ENCODE results near the gene SORCS2.

Gene SORCS2

DNA sequence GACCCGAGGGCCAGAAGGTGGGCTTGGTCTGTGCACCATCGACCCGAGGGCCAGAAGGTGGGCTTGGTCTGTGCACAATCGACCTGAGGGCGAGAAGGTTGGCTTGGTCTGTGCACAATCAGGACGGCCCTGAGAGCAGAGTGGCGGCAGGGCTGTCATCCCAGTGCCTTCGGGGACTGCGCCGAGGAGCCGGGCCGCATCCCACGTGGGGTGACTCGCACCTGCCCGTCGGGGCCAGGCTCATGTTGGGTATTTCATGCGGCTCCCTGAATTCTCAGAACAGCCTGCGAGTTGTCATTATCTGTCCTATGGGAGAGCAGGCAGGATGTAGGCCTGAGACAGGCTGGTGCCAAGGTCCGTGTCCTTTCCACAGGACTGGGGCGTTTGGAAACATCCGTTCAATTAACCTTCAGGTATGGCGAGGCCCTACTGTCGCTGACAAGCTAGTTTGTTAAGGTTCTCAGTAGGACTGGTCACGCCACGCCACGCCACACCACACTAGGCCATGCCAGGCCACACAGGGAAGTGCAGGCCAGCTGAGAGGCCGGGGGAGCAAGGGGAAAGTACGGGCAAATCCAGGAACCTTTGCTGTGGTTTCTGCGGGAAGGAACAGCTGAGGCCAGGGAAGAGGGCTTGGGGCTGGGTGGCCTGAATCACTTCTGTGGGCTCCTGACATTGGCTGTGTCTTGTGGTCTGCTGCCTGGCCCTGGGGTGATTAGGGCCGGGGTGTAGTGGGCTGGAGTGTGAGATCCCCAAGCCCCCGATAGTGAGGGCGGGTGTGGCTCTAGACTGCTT is 564.4 kb downstream of the SORCS2 start:
- TF ChIP-seq, protein P1, sequence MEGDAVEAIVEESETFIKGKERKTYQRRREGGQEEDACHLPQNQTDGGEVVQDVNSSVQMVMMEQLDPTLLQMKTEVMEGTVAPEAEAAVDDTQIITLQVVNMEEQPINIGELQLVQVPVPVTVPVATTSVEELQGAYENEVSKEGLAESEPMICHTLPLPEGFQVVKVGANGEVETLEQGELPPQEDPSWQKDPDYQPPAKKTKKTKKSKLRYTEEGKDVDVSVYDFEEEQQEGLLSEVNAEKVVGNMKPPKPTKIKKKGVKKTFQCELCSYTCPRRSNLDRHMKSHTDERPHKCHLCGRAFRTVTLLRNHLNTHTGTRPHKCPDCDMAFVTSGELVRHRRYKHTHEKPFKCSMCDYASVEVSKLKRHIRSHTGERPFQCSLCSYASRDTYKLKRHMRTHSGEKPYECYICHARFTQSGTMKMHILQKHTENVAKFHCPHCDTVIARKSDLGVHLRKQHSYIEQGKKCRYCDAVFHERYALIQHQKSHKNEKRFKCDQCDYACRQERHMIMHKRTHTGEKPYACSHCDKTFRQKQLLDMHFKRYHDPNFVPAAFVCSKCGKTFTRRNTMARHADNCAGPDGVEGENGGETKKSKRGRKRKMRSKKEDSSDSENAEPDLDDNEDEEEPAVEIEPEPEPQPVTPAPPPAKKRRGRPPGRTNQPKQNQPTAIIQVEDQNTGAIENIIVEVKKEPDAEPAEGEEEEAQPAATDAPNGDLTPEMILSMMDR (IDR thresholded peaks at IDR 0.05; ENCODE audit: low read depth, low read length) = no peak
- no peak for DNase-seq (ENCODE audit: low read depth in 2 of 2)
- no peak overlapping the region for H3K4me3 ChIP-seq (replicated peaks in 1 of 2; ENCODE audit: low read depth in 2 of 2, low read length in 2 of 2)

DNA sequence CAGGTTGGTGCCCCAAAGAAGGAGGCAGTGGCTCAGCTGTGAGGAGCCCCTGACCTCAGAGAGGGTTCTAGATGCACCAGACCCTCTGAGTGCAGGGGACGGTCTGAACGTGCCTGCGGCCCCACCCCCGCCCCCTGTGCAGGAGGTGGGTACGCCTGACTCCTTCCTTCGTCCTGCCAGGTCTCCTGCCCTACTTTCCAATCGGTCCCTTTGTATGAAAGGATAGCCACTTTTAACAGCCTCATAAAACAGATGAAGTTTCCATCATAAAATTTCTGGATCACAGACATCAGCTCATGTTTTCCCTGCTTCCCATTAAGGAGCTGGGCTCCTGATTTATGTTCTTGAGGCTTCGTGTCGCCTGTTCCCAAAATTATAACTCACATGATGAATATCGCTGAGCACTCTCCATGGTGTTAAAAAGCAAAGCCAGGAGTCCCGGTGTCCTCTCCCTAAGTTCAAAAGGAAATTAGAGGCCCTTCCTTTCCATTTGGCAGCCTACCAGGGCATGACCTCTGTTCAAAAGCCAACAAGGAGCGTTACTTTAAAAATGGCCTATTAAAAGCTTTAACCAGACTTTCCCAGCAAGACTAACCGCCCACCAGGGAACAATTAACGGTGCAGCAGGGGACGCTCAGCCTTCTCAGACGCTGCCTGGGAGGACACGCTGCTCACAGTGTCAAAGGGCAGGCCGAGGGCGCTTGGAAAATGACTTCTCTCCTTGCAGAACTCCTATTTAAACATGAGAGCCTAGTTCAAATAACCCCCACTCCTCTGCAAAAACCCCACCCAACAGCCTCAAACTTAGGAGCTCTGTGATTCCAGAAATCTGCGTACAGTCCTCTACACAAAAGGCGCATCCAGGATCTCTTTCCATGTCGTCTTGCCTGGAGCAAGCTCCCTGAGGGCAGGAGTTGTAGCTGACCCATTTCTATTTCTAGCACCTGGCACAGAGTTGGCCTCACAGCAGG is 565.4 kb downstream of the SORCS2 start:
- DNase-seq (ENCODE audit: low read depth in 2 of 2) = no peak
- TF ChIP-seq, protein P1 (IDR thresholded peaks at IDR 0.05; ENCODE audit: low read depth, low read length) = no peak
- H3K4me3 ChIP-seq (replicated peaks in 1 of 2; ENCODE audit: low read depth in 2 of 2, low read length in 2 of 2) = no peak overlapping the region

DNA sequence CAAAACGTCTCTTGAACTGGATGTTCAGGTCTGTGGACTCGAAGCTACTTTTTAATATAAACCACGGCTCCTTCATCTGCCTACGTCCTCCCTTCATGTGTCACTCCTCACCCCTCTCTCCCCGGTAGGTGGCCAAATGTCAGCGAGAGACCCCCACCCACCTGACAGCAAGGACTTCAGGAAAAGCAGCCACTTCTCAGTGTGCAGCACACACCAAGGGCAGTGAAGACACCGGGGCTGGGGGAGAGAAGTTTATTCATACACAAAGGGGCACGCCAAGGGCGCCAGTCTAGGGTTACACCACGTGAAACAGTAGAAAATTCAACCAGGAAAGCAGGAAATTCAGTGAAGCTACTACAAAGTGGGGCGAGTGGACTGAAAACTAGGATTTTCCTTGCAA is 566.1 kb downstream of the SORCS2 start:
- no peak for DNase-seq (ENCODE audit: low read depth in 2 of 2)
- TF ChIP-seq, protein P1 (IDR thresholded peaks at IDR 0.05; ENCODE audit: low read depth, low read length) = no peak
- H3K4me3 ChIP-seq (replicated peaks in 1 of 2; ENCODE audit: low read depth in 2 of 2, low read length in 2 of 2) = no peak overlapping the region

DNA sequence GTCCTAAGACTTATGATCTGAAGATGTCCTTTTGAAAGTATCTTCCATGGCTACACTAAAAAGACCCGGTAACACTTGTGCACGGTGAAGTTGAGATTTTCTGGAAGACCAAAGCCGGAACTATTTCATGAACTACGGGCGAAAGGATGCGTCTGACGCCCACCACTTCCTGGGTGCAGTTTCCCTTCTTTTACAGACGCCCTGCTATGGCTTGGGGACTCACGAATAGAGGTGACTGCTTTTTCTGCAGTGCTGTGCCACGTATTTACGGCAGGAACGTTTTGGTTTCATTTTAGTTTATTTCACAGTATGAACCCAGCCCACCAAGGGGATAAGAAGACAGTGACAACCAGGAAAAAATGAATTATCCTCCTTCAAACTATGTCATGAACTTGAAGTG is 566.9 kb downstream of the SORCS2 start:
- no peak overlapping the region for H3K4me3 ChIP-seq (replicated peaks in 1 of 2; ENCODE audit: low read depth in 2 of 2, low read length in 2 of 2)
- TF ChIP-seq, protein P1 (IDR thresholded peaks at IDR 0.05; ENCODE audit: low read depth, low read length) = no peak
- DNase-seq (ENCODE audit: low read depth in 2 of 2) = no peak

DNA sequence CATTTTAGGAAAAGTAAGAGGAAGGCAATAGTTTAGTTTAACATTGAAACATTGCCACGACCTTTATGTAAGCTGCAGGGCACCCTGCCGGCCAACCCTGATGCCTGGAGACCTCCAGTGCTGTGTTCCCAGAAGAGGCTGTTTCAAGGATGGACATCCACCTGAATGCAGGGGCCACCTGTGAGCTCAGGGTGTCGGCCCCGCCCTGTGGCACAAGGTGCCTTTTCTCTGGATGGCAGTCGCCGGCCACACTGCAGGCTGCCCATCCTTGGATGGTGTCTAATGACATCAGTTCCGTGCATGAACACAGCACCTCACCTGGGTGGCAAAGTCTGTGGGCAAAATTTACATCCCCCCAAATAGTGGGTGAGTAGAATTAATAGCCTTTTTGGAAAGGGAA is 567.3 kb downstream of the SORCS2 start:
- DNase-seq (ENCODE audit: low read depth in 2 of 2) = no peak
- TF ChIP-seq, protein P1 (IDR thresholded peaks at IDR 0.05; ENCODE audit: low read depth, low read length) = no peak
- H3K4me3 ChIP-seq (replicated peaks in 1 of 2; ENCODE audit: low read depth in 2 of 2, low read length in 2 of 2) = no peak overlapping the region

DNA sequence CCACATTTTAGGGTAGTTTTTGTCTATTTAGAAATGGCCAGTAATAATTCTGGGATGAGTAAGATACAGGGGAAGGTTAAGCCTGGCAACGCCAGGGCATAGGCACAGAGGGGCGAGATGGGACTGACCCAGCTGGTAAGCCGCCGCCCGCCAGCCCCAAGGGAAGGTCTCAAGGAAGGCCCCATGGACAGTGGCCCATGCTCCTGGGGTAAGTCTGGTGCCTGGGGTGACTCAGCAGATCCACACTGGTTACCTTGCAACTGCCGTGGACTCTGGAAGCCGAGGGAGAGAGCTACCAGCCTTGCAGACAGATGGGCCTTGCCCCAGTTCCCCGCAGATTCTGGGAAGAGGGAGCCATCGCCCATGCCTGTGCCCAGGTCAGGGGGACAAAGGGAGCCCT is 567.9 kb downstream of the SORCS2 start:
- H3K4me3 ChIP-seq (replicated peaks in 1 of 2; ENCODE audit: low read depth in 2 of 2, low read length in 2 of 2) = no peak overlapping the region
- TF ChIP-seq, protein P1 (IDR thresholded peaks at IDR 0.05; ENCODE audit: low read depth, low read length) = no peak
- no peak for DNase-seq (ENCODE audit: low read depth in 2 of 2)
